Measurements from ENCODE around the gene ZDHHC8. TPM values are rescaled to one million over a fixed set of nuclear protein-coding genes. Genes with fewer than 3 reads are reported as not detected.

ZDHHC8 gene
- total and polyA plus RNA-seq, 12 donors = 5.7 to 109 (median 36.1) TPM

DNA sequence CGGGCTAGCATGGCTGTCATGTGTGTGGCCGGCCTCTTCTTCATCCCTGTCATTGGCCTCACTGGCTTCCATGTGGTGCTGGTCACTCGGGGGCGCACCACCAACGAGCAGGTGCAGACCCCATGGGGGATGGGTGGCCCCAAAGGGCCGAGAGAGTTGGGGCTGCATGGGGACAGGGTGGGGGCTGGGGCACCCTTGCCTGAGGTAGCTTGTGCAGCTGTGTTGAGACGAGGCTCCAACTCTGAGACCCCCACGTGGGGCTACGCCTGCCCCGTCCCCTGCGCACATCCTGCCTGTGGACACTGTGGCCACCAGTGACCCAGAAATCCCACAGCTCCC lies 8.5 kb downstream of the ZDHHC8 start:
- no peak for DNase-seq
- Histone ChIP-seq H3K4me1 (replicated peaks in 1 of 2) (peaks cover 8 to 34% of the 10 kb centered on the region in 2 donors), H3K27ac (no peak overlapping the region), H3K36me3 (replicated peaks in 1 of 2) (peaks cover 0 to 5% of the 10 kb centered on the region in 2 donors), H3K9me3 (replicated peaks in 1 of 3) (no peaks in the 10 kb centered on the region), H3K27me3 (no peaks in the 10 kb centered on the region), H3K4me3 (no peak overlapping the region)
- intact Hi-C loops (cut with DNase I) = no loop called here
- TF ChIP-seq, protein P1, sequence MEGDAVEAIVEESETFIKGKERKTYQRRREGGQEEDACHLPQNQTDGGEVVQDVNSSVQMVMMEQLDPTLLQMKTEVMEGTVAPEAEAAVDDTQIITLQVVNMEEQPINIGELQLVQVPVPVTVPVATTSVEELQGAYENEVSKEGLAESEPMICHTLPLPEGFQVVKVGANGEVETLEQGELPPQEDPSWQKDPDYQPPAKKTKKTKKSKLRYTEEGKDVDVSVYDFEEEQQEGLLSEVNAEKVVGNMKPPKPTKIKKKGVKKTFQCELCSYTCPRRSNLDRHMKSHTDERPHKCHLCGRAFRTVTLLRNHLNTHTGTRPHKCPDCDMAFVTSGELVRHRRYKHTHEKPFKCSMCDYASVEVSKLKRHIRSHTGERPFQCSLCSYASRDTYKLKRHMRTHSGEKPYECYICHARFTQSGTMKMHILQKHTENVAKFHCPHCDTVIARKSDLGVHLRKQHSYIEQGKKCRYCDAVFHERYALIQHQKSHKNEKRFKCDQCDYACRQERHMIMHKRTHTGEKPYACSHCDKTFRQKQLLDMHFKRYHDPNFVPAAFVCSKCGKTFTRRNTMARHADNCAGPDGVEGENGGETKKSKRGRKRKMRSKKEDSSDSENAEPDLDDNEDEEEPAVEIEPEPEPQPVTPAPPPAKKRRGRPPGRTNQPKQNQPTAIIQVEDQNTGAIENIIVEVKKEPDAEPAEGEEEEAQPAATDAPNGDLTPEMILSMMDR (IDR thresholded peaks at IDR 0.05) = no peak
- no peak for TF ChIP-seq POLR2A (IDR thresholded peaks at IDR 0.05)
- 81 to 96% (median 88%) methylated on average over 4 to 11 of the region's 11 CpGs for WGBS, 4 donors

DNA sequence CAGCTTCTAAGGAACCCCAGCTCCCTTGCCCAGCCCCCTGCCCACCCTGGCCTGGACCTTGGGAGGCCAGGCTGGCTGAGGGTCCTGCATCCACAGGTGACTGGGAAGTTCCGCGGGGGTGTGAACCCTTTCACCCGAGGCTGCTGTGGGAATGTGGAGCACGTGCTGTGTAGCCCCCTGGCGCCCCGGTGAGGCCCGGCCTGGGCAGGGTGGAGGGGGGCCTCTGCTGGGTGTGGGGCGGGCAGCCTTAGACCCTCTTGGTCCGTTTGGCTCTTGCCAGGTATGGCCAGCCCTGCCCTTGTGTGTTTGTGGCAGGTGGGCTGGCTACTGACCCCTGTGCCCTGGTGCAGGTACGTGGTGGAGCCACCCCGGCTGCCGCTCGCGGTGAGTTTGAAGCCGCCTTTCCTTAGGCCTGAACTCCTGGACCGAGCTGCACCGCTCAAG lies 8.9 kb downstream of the ZDHHC8 start:
- no peak for TF ChIP-seq POLR2A (IDR thresholded peaks at IDR 0.05)
- TF ChIP-seq, protein P1 (IDR thresholded peaks at IDR 0.05) = no peak
- intact Hi-C loops (cut with DNase I) = no loop called here
- WGBS, 4 donors = 81 to 91% (median 86%) methylated on average over 6 to 17 of the region's 17 CpGs
- Histone ChIP-seq H3K36me3 (replicated peaks in 1 of 2) (peaks cover 0 to 5% of the 10 kb centered on the region in 2 donors), H3K4me1 (replicated peaks in 1 of 2) (peaks cover 8 to 29% of the 10 kb centered on the region in 2 donors), H3K4me3 (no peak overlapping the region), H3K27me3 (no peaks in the 10 kb centered on the region), H3K9me3 (replicated peaks in 1 of 3) (no peaks in the 10 kb centered on the region), H3K27ac (no peak overlapping the region)
- DNase-seq = no peak

DNA sequence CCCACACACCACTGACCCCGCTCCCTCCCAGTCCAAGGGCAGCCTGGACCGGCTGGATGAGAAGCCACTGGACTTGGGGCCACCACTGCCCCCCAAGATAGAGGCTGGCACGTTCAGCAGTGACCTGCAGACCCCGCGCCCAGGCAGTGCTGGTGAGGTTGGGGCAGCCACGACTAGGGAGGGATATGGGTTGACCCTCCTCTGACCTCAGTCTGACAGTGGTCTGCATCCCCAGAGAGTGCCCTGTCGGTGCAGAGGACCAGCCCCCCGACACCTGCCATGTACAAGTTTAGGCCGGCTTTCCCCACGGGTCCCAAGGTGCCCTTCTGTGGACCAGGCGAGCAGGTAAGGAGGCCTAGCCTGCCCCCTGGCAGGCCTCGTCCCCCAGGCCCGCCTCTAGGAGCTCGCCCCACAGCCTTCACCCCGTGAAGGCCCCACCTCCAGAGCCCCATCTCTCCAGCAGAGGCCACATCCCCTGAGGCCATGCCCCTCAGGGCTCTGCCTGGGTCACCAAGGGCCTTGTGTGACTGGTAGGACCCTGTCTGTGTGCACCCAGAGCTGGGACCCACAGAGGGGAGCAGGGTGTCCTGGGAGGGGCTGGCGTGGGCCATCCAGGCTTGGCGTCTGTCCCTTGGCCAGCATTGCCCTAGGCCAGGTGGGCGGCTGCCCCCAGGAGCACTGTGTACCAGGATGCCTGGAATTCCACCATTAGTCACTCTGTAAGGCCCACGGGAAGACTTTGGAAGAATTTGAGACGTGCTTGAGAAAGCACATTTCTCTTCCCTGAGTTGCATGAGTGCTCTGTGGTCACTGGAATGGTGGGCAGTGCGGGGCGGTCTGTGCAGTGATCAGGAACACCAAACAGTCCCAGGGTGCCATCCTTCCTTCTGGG lies 9.8 kb downstream of the ZDHHC8 start:
- no peak for TF ChIP-seq POLR2A (IDR thresholded peaks at IDR 0.05)
- TF ChIP-seq, protein P1 (IDR thresholded peaks at IDR 0.05) = no peak
- H3K27me3 ChIP-seq = no peaks in the 10 kb centered on the region
- H3K4me1 ChIP-seq (replicated peaks in 1 of 2) = peaks cover 8 to 20% of the 10 kb centered on the region in 2 donors
- peaks cover 0 to 5% of the 10 kb centered on the region in 2 donors for H3K36me3 ChIP-seq (replicated peaks in 1 of 2)
- intact Hi-C loops (cut with DNase I) = no loop called here
- no peak overlapping the region for H3K27ac ChIP-seq
- H3K9me3 ChIP-seq (replicated peaks in 1 of 3) = no peaks in the 10 kb centered on the region
- no peak for DNase-seq
- WGBS, 4 donors = 81 to 92% (median 88%) methylated on average over 9 to 22 of the region's 22 CpGs
- H3K4me3 ChIP-seq = no peak overlapping the region

DNA sequence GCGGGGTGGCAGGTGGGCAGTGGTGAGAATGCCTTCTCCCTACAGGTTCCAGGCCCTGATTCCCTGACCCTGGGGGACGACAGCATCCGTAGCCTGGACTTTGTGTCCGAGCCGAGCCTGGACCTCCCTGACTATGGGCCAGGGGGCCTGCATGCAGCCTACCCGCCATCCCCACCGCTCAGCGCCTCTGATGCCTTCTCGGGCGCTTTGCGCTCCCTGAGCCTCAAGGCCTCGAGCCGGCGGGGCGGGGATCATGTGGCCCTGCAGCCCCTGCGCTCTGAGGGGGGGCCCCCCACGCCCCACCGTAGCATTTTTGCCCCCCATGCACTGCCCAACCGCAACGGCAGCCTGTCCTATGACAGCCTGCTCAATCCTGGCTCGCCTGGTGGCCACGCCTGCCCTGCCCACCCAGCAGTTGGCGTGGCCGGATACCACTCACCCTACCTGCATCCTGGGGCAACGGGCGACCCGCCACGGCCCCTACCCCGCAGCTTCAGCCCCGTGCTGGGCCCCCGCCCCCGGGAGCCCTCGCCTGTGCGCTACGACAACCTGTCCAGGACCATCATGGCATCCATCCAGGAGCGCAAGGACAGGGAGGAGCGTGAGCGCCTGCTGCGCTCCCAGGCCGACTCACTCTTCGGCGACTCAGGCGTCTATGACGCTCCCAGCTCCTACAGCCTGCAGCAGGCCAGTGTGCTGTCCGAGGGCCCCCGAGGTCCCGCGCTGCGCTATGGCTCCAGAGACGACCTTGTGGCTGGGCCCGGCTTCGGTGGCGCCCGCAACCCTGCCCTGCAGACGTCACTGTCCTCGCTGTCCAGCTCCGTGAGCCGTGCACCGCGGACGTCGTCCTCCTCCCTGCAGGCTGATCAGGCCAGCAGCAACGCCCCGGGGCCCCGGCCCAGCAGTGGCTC lies 11.4 kb downstream of the ZDHHC8 start:
- Histone ChIP-seq H3K36me3 (replicated peaks in 1 of 2) (peaks cover 0 to 5% of the 10 kb centered on the region in 2 donors), H3K27ac (no peak overlapping the region), H3K9me3 (replicated peaks in 1 of 3) (no peaks in the 10 kb centered on the region), H3K4me1 (replicated peaks in 1 of 2) (peaks cover 0 to 5% of the 10 kb centered on the region in 2 donors), H3K4me3 (no peak overlapping the region), H3K27me3 (no peaks in the 10 kb centered on the region)
- intact Hi-C loops (cut with DNase I) = no loop called here
- WGBS, 4 donors = 90 to 96% (median 94%) methylated on average over 14 to 65 of the region's 65 CpGs
- TF ChIP-seq, protein P1 (IDR thresholded peaks at IDR 0.05) = no peak
- no peak for TF ChIP-seq POLR2A (IDR thresholded peaks at IDR 0.05)
- no peak for DNase-seq
